ENCODE data around the gene ZSWIM3. TPM values are rescaled to one million over a fixed set of nuclear protein-coding genes. Genes with fewer than 3 reads are reported as not detected.

Gene ZSWIM3
- total and polyA plus RNA-seq, 2 of the 13 experiments (the other 11 are each of a cell fraction or from before 2014, with no cell fraction given), result 5.2 to 5.8 TPM

GRCh38 chr20:45924391-45925261, 67.2 kb downstream of the ZSWIM3 start (continued):
- TF ChIP-seq, protein P1, sequence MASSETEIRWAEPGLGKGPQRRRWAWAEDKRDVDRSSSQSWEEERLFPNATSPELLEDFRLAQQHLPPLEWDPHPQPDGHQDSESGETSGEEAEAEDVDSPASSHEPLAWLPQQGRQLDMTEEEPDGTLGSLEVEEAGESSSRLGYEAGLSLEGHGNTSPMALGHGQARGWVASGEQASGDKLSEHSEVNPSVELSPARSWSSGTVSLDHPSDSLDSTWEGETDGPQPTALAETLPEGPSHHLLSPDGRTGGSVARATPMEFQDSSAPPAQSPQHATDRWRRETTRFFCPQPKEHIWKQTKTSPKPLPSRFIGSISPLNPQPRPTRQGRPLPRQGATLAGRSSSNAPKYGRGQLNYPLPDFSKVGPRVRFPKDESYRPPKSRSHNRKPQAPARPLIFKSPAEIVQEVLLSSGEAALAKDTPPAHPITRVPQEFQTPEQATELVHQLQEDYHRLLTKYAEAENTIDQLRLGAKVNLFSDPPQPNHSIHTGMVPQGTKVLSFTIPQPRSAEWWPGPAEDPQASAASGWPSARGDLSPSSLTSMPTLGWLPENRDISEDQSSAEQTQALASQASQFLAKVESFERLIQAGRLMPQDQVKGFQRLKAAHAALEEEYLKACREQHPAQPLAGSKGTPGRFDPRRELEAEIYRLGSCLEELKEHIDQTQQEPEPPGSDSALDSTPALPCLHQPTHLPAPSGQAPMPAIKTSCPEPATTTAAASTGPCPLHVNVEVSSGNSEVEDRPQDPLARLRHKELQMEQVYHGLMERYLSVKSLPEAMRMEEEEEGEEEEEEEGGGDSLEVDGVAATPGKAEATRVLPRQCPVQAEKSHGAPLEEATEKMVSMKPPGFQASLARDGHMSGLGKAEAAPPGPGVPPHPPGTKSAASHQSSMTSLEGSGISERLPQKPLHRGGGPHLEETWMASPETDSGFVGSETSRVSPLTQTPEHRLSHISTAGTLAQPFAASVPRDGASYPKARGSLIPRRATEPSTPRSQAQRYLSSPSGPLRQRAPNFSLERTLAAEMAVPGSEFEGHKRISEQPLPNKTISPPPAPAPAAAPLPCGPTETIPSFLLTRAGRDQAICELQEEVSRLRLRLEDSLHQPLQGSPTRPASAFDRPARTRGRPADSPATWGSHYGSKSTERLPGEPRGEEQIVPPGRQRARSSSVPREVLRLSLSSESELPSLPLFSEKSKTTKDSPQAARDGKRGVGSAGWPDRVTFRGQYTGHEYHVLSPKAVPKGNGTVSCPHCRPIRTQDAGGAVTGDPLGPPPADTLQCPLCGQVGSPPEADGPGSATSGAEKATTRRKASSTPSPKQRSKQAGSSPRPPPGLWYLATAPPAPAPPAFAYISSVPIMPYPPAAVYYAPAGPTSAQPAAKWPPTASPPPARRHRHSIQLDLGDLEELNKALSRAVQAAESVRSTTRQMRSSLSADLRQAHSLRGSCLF (CRISPR knock-in tag; IDR thresholded peaks at IDR 0.05; ENCODE audit: borderline replicate concordance), result no peak
- TF ChIP-seq NKX3-1 (CRISPR knock-in tag; IDR thresholded peaks at IDR 0.05) (no peak), BCLAF1 (IDR thresholded peaks at IDR 0.05) (no peak), PTBP1 (IDR thresholded peaks at IDR 0.05; ENCODE audit: low read depth, low read length, poor library complexity, severe bottlenecking) (no peak), SPEN (CRISPR knock-in tag; IDR thresholded peaks at IDR 0.05; ENCODE audit: low read depth) (peak; percentile 37; the same call in 1 of the 2 replicates), ZSCAN25 (CRISPR knock-in tag; IDR thresholded peaks at IDR 0.05) (no peak), HDAC2 (CRISPR knock-in tag; IDR thresholded peaks at IDR 0.05) (no peak; the same call in 1 of the 2 replicates)
- TF ChIP-seq, protein P2, sequence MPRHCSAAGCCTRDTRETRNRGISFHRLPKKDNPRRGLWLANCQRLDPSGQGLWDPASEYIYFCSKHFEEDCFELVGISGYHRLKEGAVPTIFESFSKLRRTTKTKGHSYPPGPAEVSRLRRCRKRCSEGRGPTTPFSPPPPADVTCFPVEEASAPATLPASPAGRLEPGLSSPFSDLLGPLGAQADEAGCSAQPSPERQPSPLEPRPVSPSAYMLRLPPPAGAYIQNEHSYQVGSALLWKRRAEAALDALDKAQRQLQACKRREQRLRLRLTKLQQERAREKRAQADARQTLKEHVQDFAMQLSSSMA (CRISPR knock-in tag; IDR thresholded peaks at IDR 0.05), result 0 out of 2 replicates have a peak, but pooled peaks have one; percentile 31
- TF ChIP-seq, protein P3, sequence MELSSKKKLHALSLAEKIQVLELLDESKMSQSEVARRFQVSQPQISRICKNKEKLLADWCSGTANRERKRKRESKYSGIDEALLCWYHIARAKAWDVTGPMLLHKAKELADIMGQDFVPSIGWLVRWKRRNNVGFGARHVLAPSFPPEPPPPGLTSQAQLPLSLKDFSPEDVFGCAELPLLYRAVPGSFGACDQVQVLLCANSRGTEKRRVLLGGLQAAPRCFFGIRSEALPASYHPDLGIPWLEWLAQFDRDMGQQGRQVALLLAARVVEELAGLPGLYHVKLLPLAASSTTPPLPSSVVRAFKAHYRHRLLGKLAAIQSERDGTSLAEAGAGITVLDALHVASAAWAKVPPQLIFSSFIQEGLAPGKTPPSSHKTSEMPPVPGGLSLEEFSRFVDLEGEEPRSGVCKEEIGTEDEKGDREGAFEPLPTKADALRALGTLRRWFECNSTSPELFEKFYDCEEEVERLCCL (CRISPR knock-in tag; IDR thresholded peaks at IDR 0.05; ENCODE audit: borderline replicate concordance), result no peak
- TF ChIP-seq, protein P4, sequence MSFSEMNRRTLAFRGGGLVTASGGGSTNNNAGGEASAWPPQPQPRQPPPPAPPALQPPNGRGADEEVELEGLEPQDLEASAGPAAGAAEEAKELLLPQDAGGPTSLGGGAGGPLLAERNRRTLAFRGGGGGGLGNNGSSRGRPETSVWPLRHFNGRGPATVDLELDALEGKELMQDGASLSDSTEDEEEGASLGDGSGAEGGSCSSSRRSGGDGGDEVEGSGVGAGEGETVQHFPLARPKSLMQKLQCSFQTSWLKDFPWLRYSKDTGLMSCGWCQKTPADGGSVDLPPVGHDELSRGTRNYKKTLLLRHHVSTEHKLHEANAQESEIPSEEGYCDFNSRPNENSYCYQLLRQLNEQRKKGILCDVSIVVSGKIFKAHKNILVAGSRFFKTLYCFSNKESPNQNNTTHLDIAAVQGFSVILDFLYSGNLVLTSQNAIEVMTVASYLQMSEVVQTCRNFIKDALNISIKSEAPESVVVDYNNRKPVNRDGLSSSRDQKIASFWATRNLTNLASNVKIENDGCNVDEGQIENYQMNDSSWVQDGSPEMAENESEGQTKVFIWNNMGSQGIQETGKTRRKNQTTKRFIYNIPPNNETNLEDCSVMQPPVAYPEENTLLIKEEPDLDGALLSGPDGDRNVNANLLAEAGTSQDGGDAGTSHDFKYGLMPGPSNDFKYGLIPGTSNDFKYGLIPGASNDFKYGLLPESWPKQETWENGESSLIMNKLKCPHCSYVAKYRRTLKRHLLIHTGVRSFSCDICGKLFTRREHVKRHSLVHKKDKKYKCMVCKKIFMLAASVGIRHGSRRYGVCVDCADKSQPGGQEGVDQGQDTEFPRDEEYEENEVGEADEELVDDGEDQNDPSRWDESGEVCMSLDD (CRISPR knock-in tag; IDR thresholded peaks at IDR 0.05; ENCODE audit: borderline replicate concordance), result no peak
- TF ChIP-seq, protein P5, sequence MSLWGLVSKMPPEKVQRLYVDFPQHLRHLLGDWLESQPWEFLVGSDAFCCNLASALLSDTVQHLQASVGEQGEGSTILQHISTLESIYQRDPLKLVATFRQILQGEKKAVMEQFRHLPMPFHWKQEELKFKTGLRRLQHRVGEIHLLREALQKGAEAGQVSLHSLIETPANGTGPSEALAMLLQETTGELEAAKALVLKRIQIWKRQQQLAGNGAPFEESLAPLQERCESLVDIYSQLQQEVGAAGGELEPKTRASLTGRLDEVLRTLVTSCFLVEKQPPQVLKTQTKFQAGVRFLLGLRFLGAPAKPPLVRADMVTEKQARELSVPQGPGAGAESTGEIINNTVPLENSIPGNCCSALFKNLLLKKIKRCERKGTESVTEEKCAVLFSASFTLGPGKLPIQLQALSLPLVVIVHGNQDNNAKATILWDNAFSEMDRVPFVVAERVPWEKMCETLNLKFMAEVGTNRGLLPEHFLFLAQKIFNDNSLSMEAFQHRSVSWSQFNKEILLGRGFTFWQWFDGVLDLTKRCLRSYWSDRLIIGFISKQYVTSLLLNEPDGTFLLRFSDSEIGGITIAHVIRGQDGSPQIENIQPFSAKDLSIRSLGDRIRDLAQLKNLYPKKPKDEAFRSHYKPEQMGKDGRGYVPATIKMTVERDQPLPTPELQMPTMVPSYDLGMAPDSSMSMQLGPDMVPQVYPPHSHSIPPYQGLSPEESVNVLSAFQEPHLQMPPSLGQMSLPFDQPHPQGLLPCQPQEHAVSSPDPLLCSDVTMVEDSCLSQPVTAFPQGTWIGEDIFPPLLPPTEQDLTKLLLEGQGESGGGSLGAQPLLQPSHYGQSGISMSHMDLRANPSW (CRISPR knock-in tag; IDR thresholded peaks at IDR 0.05; ENCODE audit: borderline replicate concordance), result no peak

All from HepG2 (cell line).